BE2C (cell line): Measurements from ENCODE around the gene SPATA13.

Experiments used
- DNase-seq: peaks from one replicate; pipeline ENCODE4 v3.0.0-alpha.2; 2020
- H3K27me3 ChIP-seq: fragments of 250-450 bp; sonication (Bioruptor Pico); 2 replicates; pipeline ENCODE4 v1.5.1; 2020; ENCODE audit warnings: mild to moderate bottlenecking
- H3K36me3 ChIP-seq: fragments of 250-450 bp; sonication (Bioruptor Pico); 2 replicates; pipeline ENCODE4 v1.5.1; 2020; ENCODE audit warnings: mild to moderate bottlenecking
- H3K4me1 ChIP-seq: fragments of 250-450 bp; sonication (Bioruptor Pico); 2 replicates; pipeline ENCODE4 v1.5.1; 2020
- H3K4me3 ChIP-seq: 2 replicates; pipeline ENCODE4 v1.5.1; 2011; ENCODE audit warnings: low read depth, low read length
- H3K9me3 ChIP-seq: fragments of 250-450 bp; sonication (Bioruptor Pico); 2 replicates; pipeline ENCODE4 v1.5.1; 2020
- TF ChIP-seq, protein P1 (sequence below): IDR thresholded peaks from 2 replicates; pipeline ENCODE4 v1.5.1; 2012; ENCODE audit warnings: mild to moderate bottlenecking, low read depth, low read length

The SPATA13 gene

GRCh38 chr13:24166561-24166960 is 6.0 kb downstream of the SPATA13 start:
- Histone ChIP-seq H3K4me3 (no peak overlapping the region), H3K9me3 (no peaks in the 10 kb centered on the region; the same call in 1 of the 2 replicates), H3K27me3 (peaks cover 29% of the 10 kb centered on the region), H3K4me1 (no peaks in the 10 kb centered on the region), H3K36me3 (no peaks in the 10 kb centered on the region)
- TF ChIP-seq, protein P1, sequence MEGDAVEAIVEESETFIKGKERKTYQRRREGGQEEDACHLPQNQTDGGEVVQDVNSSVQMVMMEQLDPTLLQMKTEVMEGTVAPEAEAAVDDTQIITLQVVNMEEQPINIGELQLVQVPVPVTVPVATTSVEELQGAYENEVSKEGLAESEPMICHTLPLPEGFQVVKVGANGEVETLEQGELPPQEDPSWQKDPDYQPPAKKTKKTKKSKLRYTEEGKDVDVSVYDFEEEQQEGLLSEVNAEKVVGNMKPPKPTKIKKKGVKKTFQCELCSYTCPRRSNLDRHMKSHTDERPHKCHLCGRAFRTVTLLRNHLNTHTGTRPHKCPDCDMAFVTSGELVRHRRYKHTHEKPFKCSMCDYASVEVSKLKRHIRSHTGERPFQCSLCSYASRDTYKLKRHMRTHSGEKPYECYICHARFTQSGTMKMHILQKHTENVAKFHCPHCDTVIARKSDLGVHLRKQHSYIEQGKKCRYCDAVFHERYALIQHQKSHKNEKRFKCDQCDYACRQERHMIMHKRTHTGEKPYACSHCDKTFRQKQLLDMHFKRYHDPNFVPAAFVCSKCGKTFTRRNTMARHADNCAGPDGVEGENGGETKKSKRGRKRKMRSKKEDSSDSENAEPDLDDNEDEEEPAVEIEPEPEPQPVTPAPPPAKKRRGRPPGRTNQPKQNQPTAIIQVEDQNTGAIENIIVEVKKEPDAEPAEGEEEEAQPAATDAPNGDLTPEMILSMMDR: no peak
- no peak for DNase-seq

DNA sequence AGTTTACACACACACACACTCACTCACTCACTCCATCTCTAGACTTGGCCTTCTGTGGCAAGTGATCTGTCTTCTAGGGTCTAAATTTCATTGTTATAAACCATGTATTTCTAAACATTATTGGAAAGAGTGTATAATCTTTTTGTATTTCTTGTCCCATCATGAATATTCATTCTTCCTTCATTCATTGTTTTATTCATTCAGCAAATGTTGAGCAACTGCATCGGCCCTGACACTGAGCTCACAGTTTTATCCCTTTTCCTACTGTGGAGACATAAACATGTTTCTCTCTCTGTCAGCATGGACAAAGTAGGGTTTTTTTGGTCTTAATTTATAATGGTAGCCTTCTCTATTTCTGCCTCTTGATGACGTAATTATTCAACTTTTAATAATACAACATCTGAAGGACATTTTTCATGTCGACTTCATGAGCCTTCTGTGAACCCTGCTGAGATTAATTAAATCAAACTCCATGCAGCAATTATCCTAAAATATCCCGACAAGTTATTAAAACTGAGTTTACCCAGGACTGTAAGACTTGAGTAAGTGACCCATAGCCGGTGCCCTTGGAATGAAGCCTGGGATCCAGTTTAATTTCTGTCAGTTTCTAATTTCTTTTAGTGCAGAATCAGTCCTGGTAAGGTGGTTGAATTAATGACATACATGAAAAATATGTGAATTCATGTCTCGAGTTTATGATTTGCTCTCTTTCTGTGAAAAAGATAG is 7.3 kb downstream of the SPATA13 start:
- H3K36me3 ChIP-seq: no peaks in the 10 kb centered on the region
- no peaks in the 10 kb centered on the region for H3K4me1 ChIP-seq
- no peak for DNase-seq

DNA sequence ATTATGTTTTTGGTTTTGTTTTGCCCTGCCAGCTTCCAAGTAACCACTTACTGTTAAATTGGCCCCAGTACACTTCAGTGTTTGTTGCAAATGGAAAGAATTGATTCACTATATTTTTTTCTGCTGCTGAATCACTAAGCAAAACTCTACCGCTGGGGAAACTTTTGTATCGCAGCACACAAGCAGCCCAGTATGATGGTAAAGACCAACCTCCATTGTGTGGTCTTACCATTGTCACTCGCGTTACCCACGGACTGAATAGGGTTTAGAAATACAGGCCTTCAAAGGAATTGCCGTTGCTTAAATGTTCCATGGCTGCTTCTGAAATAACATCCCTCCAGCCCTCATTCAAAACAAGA is 7.9 kb downstream of the SPATA13 start:
- H3K27me3 ChIP-seq: peaks cover 16% of the 10 kb centered on the region
- H3K4me1 ChIP-seq: no peaks in the 10 kb centered on the region
- H3K36me3 ChIP-seq: no peaks in the 10 kb centered on the region
- H3K9me3 ChIP-seq: no peaks in the 10 kb centered on the region
- no peak overlapping the region for H3K4me3 ChIP-seq
- TF ChIP-seq, protein P1: no peak
- DNase-seq: no peak

More for the DNA sequence above, 7.3 kb downstream of the SPATA13 start:
- H3K9me3 ChIP-seq: no peaks in the 10 kb centered on the region
- peaks cover 17% of the 10 kb centered on the region for H3K27me3 ChIP-seq
- no peak overlapping the region for H3K4me3 ChIP-seq
- TF ChIP-seq, protein P1: no peak

GRCh38 chr13:24168979-24169378 is 8.5 kb downstream of the SPATA13 start:
- no peaks in the 10 kb centered on the region for H3K9me3 ChIP-seq
- no peaks in the 10 kb centered on the region for H3K36me3 ChIP-seq
- no peak overlapping the region for H3K4me3 ChIP-seq
- DNase-seq: no peak
- H3K4me1 ChIP-seq: no peaks in the 10 kb centered on the region
- TF ChIP-seq, protein P1: no peak
- H3K27me3 ChIP-seq: peaks cover 12% of the 10 kb centered on the region

DNA sequence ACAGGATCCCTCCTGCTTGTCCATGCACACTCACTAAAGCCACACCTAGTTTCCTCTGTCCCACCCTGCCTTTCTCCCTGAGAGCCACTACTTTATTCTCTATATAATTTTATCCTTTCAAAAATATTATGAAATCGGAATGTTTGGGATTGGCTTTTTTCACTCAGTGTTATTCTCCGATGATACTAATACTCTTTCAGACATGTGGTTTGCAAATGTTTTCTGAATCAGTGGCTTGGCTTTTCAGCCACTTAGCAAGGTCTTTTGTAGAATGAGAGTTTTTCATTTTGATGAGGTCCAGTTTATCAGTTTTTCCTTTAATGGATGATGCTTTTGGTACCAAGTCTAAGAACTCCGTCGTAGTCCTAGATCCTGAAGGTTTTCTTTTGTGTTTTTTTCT is 11.6 kb downstream of the SPATA13 start:
- Histone ChIP-seq H3K36me3 (no peaks in the 10 kb centered on the region), H3K9me3 (no peaks in the 10 kb centered on the region), H3K27me3 (peaks cover 4% of the 10 kb centered on the region), H3K4me3 (no peak overlapping the region), H3K4me1 (no peaks in the 10 kb centered on the region)
- no peak for DNase-seq
- TF ChIP-seq, protein P1: no peak

DNA sequence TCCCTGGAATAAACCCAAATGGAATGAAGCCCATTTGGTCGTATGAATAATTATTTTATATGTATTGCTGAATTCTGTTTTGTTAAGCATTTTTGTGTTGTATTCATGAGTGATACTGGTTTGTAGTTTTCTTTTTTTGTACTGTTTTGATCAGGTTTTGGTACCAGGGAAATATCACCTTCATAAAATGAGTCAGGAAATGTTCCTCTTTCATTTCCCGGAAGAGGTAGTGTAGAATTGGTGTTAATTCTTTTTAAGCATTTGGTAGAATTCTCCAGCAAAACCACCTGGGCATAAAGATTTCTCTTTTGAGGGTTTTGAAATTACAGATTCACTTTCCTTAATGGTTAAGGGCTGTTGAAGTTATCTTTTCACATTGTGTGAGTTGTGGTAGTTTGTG is 13.3 kb downstream of the SPATA13 start:
- Histone ChIP-seq H3K27me3 (no peaks in the 10 kb centered on the region; the same call in 1 of the 2 replicates), H3K36me3 (no peaks in the 10 kb centered on the region), H3K4me3 (no peak overlapping the region), H3K9me3 (no peaks in the 10 kb centered on the region), H3K4me1 (no peaks in the 10 kb centered on the region)
- TF ChIP-seq, protein P1: no peak
- no peak for DNase-seq
